Endothelial cell (in vitro differentiated cells): Measurements from ENCODE around the gene MAPKAP1. TPM values are rescaled to one million over a fixed set of nuclear protein-coding genes. Genes with fewer than 3 reads are reported as not detected.

Experiments
- DNase-seq: peaks from one replicate; pipeline ENCODE4 v3.0.0; 2021; ENCODE audit warnings: low spot score
- H3K27ac Mint-ChIP-seq: one replicate; pipeline ENCODE4 v1.8.0; 2021; ENCODE audit warnings: mixed read lengths, inconsistent platforms; ENCODE audit not compliant: unreplicated experiment
- H3K27me3 Mint-ChIP-seq: one replicate; pipeline ENCODE4 v1.8.0; 2021; ENCODE audit warnings: mild to moderate bottlenecking, moderate library complexity, mixed read lengths, inconsistent platforms; ENCODE audit not compliant: unreplicated experiment
- H3K36me3 Mint-ChIP-seq: one replicate; pipeline ENCODE4 v1.8.0; 2021; ENCODE audit warnings: mild to moderate bottlenecking, low read depth, mixed read lengths, inconsistent platforms; ENCODE audit not compliant: unreplicated experiment
- H3K4me1 Mint-ChIP-seq: one replicate; pipeline ENCODE4 v1.8.0; 2021; ENCODE audit warnings: mild to moderate bottlenecking, mixed read lengths, inconsistent platforms; ENCODE audit not compliant: unreplicated experiment
- H3K4me3 Mint-ChIP-seq: one replicate; pipeline ENCODE4 v1.8.0; 2021; ENCODE audit warnings: mild to moderate bottlenecking, mixed read lengths, inconsistent platforms; ENCODE audit not compliant: unreplicated experiment
- H3K9me3 Mint-ChIP-seq: one replicate; pipeline ENCODE4 v1.8.0; 2021; ENCODE audit warnings: mixed read lengths, inconsistent platforms; ENCODE audit not compliant: unreplicated experiment
- CTCF ChIP-seq: fragments of 200-600 bp; sonication (generic); IDR thresholded peaks from one replicate; pipeline ENCODE4 v1.5.0; 2021; ENCODE audit warnings: antibody characterized with exemption; ENCODE audit not compliant: unreplicated experiment
- total RNA-seq: library from RNA; stranded (reverse); fragmentation: NEBNext Ultra II Directional; extraction: Animal tissue kit (Norgen Biotek cat#: 25700); gene quantifications from one replicate; pipeline ENCODE4 v1.2.1, GENCODE V29; 2021; ENCODE audit not compliant: unreplicated experiment

The MAPKAP1 gene
- total RNA-seq, 1 donor from 2014 or later = 74.6 TPM

- no peaks in the 10 kb centered on the region for H3K36me3 Mint-ChIP-seq
- no peak overlapping the region for H3K27ac Mint-ChIP-seq
- DNase-seq = no peak
- no peak for TF ChIP-seq CTCF
- H3K4me1 Mint-ChIP-seq = peaks cover 4% of the 10 kb centered on the region
- no peak overlapping the region for H3K4me3 Mint-ChIP-seq
- H3K9me3 Mint-ChIP-seq = no peaks in the 10 kb centered on the region
- no peaks in the 10 kb centered on the region for H3K27me3 Mint-ChIP-seq
Measured at GRCh38 chr9:125690679-125691078, 16.3 kb downstream of the MAPKAP1 start.

GRCh38 chr9:125687163-125687863 lies 19.7 kb downstream of the MAPKAP1 start:
- H3K36me3 Mint-ChIP-seq = peaks cover 3% of the 10 kb centered on the region
- TF ChIP-seq CTCF = no peak
- no peaks in the 10 kb centered on the region for H3K27me3 Mint-ChIP-seq
- H3K4me3 Mint-ChIP-seq = no peak overlapping the region
- H3K9me3 Mint-ChIP-seq = no peaks in the 10 kb centered on the region
- no peak for DNase-seq
- peaks cover 4% of the 10 kb centered on the region for H3K4me1 Mint-ChIP-seq
- no peak overlapping the region for H3K27ac Mint-ChIP-seq

- no peaks in the 10 kb centered on the region for H3K9me3 Mint-ChIP-seq
- DNase-seq = no peak
- H3K4me3 Mint-ChIP-seq = no peak overlapping the region
- no peak for TF ChIP-seq CTCF
- H3K27me3 Mint-ChIP-seq = no peaks in the 10 kb centered on the region
- H3K4me1 Mint-ChIP-seq = peaks cover 16% of the 10 kb centered on the region
- H3K36me3 Mint-ChIP-seq = peaks cover 3% of the 10 kb centered on the region
- no peak overlapping the region for H3K27ac Mint-ChIP-seq
Measured at GRCh38 chr9:125685167-125685566, 21.8 kb downstream of the MAPKAP1 start.

GRCh38 chr9:125683486-125683885 lies 23.5 kb downstream of the MAPKAP1 start:
- no peak for DNase-seq
- peaks cover 27% of the 10 kb centered on the region for H3K4me1 Mint-ChIP-seq

More at GRCh38 chr9:125683486-125683885, 23.5 kb downstream of the MAPKAP1 start:
- peaks cover 3% of the 10 kb centered on the region for H3K36me3 Mint-ChIP-seq
- TF ChIP-seq CTCF = no peak
- no peaks in the 10 kb centered on the region for H3K9me3 Mint-ChIP-seq
- no peak overlapping the region for H3K27ac Mint-ChIP-seq
- H3K4me3 Mint-ChIP-seq = no peak overlapping the region
- no peaks in the 10 kb centered on the region for H3K27me3 Mint-ChIP-seq
